Mammary epithelial cell (primary cell): ENCODE measurements around the gene MAPRE2.

Experiments used
- CTCF ChIP-seq, 2 donors: IDR thresholded peaks in 1 of 2; conservative IDR thresholded peaks in 1 of 2; 2 replicates each; pipeline ENCODE4 v1.5.1; 2011 to 2012; ENCODE audit warnings: inconsistent platforms in 2 of 2, low read length in 2 of 2, mild to moderate bottlenecking in 2 of 2, control low read depth in 1 of 2, low read depth in 1 of 2; ENCODE audit not compliant: insufficient read depth in 1 of 2; ENCODE audit errors: extremely low read depth in 1 of 2
- EZH2 ChIP-seq: IDR thresholded peaks from 2 replicates; pipeline ENCODE4 v1.6.1; 2012; ENCODE audit warnings: low read length, inconsistent platforms, borderline replicate concordance

DNA sequence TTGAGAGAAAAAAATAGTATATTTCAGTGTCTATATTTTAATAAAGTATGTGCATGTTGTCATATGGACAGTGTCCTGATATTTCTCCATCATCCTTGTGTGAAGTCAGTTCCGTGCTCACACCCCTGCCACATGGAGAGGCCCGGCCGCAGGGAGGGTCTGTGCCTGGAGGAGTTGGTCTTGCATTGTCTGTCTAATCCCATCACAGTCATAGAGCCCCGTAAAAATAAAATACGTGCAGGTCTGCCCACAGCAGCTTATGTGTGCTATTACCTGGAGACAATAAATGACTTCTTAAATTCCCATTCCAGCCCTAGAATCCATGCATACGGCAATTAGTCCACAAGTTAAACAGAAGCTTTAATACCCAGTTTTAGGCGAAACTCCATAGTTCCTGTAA, 20.1 kb downstream of the MAPRE2 start:
- no peak for TF ChIP-seq CTCF (conservative IDR thresholded peaks at IDR 0.05 in 1 of 2, IDR thresholded peaks at IDR 0.05 in 1 of 2; ENCODE audit: extremely low read depth in 1 of 2, insufficient read depth in 1 of 2, low read depth in 1 of 2, low read length in 2 of 2)
- TF ChIP-seq EZH2 = no peak
